Measurements from ENCODE around the gene FAM107B. TPM values are rescaled to one million over a fixed set of nuclear protein-coding genes. Genes with fewer than 3 reads are reported as not detected.
A peak's percentile ranks its signal among the peaks of the same experiment; 100 is the strongest.

The FAM107B gene
- total RNA-seq, 1 donor = 22.7 TPM

GRCh38 chr10:14524691-14525324, 249.9 kb downstream of the FAM107B start:
- DNase-seq (ENCODE audit: low read depth) = peak; percentile 35
- TF ChIP-seq, protein P1, sequence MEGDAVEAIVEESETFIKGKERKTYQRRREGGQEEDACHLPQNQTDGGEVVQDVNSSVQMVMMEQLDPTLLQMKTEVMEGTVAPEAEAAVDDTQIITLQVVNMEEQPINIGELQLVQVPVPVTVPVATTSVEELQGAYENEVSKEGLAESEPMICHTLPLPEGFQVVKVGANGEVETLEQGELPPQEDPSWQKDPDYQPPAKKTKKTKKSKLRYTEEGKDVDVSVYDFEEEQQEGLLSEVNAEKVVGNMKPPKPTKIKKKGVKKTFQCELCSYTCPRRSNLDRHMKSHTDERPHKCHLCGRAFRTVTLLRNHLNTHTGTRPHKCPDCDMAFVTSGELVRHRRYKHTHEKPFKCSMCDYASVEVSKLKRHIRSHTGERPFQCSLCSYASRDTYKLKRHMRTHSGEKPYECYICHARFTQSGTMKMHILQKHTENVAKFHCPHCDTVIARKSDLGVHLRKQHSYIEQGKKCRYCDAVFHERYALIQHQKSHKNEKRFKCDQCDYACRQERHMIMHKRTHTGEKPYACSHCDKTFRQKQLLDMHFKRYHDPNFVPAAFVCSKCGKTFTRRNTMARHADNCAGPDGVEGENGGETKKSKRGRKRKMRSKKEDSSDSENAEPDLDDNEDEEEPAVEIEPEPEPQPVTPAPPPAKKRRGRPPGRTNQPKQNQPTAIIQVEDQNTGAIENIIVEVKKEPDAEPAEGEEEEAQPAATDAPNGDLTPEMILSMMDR (IDR thresholded peaks at IDR 0.05; ENCODE audit: insufficient read depth, low read length) = no peak
- no peak overlapping the region for H3K4me3 ChIP-seq (ENCODE audit: low read depth, low read length)

GRCh38 chr10:14523286-14523685, 251.4 kb downstream of the FAM107B start:
- no peak for DNase-seq (ENCODE audit: low read depth)
- TF ChIP-seq, protein P1 (IDR thresholded peaks at IDR 0.05; ENCODE audit: insufficient read depth, low read length) = no peak
- no peak overlapping the region for H3K4me3 ChIP-seq (ENCODE audit: low read depth, low read length)

DNA sequence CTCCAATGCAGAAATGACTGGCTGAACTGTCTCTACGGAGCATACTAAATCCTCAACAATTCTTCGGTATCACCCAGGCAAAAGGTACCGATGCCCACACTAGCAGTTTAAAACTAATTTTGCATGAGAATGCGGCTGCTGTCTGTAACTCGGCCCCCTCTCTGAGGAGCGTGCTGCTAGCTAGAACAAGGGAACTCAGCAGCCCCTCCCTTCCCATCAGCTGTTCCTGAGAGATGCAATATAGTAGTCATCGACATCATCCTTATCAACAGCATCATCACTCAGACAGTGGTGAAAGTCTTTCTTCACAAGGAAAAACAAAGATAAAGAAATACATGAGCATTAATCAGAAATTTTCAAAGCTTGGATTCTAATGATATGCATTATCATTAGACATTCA, 254.9 kb downstream of the FAM107B start:
- H3K4me3 ChIP-seq (ENCODE audit: low read depth, low read length) = no peak overlapping the region
- TF ChIP-seq, protein P1 (IDR thresholded peaks at IDR 0.05; ENCODE audit: insufficient read depth, low read length) = no peak
- no peak for DNase-seq (ENCODE audit: low read depth)

- no peak for DNase-seq (ENCODE audit: low read depth)
- no peak overlapping the region for H3K4me3 ChIP-seq (ENCODE audit: low read depth, low read length)
- TF ChIP-seq, protein P1 (IDR thresholded peaks at IDR 0.05; ENCODE audit: insufficient read depth, low read length) = no peak
These were observed 256.5 kb downstream of the FAM107B start for GRCh38 chr10:14518149-14518548.

DNA sequence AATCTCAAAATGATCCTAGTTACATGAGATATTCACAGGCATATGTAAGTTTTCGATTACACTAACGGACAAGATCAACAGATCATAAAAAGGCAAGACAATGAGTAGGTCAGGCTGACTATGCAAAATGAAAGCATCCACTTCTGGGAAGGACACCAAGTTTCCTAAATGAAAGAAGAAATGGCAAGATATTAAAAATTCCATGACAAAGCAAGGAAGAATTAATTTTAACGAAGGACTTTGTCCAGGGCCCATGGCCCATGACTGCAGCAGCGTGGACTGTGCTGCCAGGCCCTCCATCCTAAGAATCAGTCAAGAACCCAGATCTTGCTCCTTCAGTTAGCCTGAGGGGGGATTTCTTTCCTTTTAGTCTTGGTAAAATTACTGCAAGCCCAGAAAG, 261.6 kb downstream of the FAM107B start:
- peak; percentile 45 for DNase-seq (ENCODE audit: low read depth)
- TF ChIP-seq, protein P1 (IDR thresholded peaks at IDR 0.05; ENCODE audit: insufficient read depth, low read length) = no peak
- H3K4me3 ChIP-seq (ENCODE audit: low read depth, low read length) = no peak overlapping the region

DNA sequence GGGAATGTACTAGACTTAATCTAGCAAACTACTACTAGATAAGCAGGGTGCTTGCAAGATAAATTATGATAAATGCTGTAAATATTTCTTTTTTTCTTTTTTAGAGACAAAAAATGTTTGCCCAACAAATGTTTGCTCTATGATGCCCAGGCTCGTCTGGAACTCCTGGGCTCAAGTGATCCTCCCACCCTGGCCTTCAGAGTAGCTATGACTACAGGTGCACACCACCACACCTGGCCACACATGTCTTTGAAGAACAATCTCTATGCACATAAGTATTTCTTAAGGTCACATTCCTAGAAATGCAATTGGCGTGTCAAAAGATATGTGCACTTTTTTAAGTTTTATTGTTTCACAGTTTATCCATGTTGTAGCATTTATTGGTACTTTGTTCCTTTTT, 264.4 kb downstream of the FAM107B start:
- no peak overlapping the region for H3K4me3 ChIP-seq (ENCODE audit: low read depth, low read length)
- no peak for DNase-seq (ENCODE audit: low read depth)
- TF ChIP-seq, protein P1 (IDR thresholded peaks at IDR 0.05; ENCODE audit: insufficient read depth, low read length) = no peak

DNA sequence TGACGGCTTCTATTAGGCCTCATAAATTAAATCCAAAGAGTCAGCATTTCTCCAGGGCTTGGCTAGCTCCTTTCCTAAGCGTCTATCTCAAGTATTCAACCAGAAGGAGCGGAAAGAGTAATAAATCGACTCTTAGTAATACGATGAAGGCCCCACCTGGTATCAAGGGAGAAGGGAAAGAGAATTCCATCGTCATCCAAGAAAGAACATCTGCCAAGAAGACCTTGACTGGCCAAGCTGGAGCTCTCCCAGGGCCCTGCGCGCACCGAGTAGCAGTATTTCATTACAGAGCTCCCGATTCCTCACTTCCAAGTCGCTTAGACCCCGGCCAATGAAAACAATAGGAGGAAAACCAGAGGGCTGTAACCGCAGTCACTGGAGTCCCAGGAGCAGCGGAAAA, 266.0 kb downstream of the FAM107B start:
- DNase-seq (ENCODE audit: low read depth) = peak; percentile 86
- H3K4me3 ChIP-seq (ENCODE audit: low read depth, low read length) = no peak overlapping the region
- TF ChIP-seq, protein P1 (IDR thresholded peaks at IDR 0.05; ENCODE audit: insufficient read depth, low read length) = no peak
